Karpas-422 (cell line): ENCODE results near the gene MRAP. TPM values are rescaled to one million over a fixed set of nuclear protein-coding genes. Genes with fewer than 3 reads are reported as not detected.
A peak's percentile ranks its signal among the peaks of the same experiment; 100 is the strongest.

Experiments used
- DNase-seq: peaks from one replicate; pipeline ENCODE4 v3.0.0-alpha.2; 2015
- H2AFZ ChIP-seq: fragments of 200-600 bp; sonication (generic); 2 replicates; pipeline ENCODE4 v1.6.1; 2014; ENCODE audit warnings: antibody characterized with exemption, low read length, mixed read lengths
- H3K27ac ChIP-seq: fragments of 200-600 bp; sonication (generic); 2 replicates; pipeline ENCODE4 v1.5.1; 2014; ENCODE audit warnings: mild to moderate bottlenecking, low read length, moderate library complexity
- H3K27me3 ChIP-seq: fragments of 200-600 bp; sonication (generic); 2 replicates; pipeline ENCODE4 v1.6.1; 2014; ENCODE audit warnings: low read length, mixed read lengths
- H3K36me3 ChIP-seq: fragments of 200-600 bp; sonication (generic); 2 replicates; pipeline ENCODE4 v1.6.1; 2014; ENCODE audit warnings: low read length, mixed read lengths; ENCODE audit not compliant: insufficient read depth
- H3K4me1 ChIP-seq: fragments of 200-600 bp; sonication (generic); 2 replicates; pipeline ENCODE4 v1.6.1; 2014; ENCODE audit warnings: mild to moderate bottlenecking, low read length, mixed read lengths
- H3K4me2 ChIP-seq: fragments of 200-600 bp; sonication (generic); 2 replicates; pipeline ENCODE4 v1.6.1; 2014; ENCODE audit warnings: low read length, low read depth, mild to moderate bottlenecking; ENCODE audit not compliant: poor library complexity, severe bottlenecking
- H3K4me3 ChIP-seq: fragments of 200-600 bp; sonication (generic); 2 replicates; pipeline ENCODE4 v1.5.1; 2014; ENCODE audit warnings: mild to moderate bottlenecking, antibody characterized with exemption, low read length, mixed read lengths
- H3K79me2 ChIP-seq: fragments of 200-600 bp; sonication (generic); 2 replicates; pipeline ENCODE4 v1.6.1; 2014; ENCODE audit warnings: mild to moderate bottlenecking, low read length, mixed read lengths
- H3K9ac ChIP-seq: fragments of 200-600 bp; sonication (generic); 2 replicates; pipeline ENCODE4 v1.6.0; 2014; ENCODE audit warnings: low read length
- H3K9me2 ChIP-seq: fragments of 200-600 bp; sonication (generic), shearing (Covaris generic); replicated peaks from 2 replicates; pipeline ENCODE4 v1.6.0; 2014; ENCODE audit warnings: mild to moderate bottlenecking, low read length, moderate library complexity; ENCODE audit not compliant: insufficient read depth
- H3K9me3 ChIP-seq: fragments of 300-700, 200-600 bp; sonication (generic); 2 replicates; pipeline ENCODE4 v1.6.1; 2014; ENCODE audit warnings: low read length, mixed read lengths
- H4K20me1 ChIP-seq: fragments of 200-600 bp; sonication (generic); 2 replicates; pipeline ENCODE4 v1.6.1; 2014; ENCODE audit warnings: mild to moderate bottlenecking, antibody characterized with exemption, low read length, low read depth; ENCODE audit not compliant: insufficient read depth
- total RNA-seq: library from RNA; depleted of rRNA; stranded (reverse); fragments of >200 nt; shearing (Covaris generic); gene quantifications from 2 replicates; pipeline ENCODE4 v1.2.3, GENCODE V29; 2014; ENCODE audit warnings: low replicate concordance; rRNA removed

The MRAP gene
- total RNA-seq, 1 experiment from 2014 or later, result not detected

DNA sequence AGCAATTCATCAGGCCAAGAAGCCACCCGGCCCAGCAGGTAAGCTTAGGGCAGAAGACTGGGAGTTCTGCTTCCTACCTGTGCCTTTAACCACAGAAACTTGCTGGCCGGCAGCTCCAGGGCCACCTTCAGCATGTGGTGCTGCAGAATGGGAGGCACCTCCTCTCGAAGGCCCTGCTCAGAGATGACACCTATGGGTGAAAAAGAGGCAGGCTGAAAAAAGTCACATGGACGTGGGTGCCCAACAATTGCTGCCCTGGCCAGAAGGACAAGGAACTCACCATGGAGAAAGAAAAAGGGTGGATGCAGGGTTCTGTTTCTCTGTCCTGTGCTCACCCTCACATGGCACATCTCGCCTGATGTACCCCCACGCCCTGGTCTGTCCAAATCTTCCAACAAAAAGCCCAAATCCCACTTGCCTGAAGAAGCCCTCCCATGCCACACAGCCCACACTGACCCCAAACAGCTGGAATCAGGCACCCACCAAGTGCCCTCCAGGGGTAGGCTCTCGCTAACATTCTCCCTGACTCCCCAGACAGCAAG, 61.1 kb downstream of the MRAP start:
- no peak overlapping the region for H3K4me2 ChIP-seq
- peak; percentile 62 for DNase-seq

DNA sequence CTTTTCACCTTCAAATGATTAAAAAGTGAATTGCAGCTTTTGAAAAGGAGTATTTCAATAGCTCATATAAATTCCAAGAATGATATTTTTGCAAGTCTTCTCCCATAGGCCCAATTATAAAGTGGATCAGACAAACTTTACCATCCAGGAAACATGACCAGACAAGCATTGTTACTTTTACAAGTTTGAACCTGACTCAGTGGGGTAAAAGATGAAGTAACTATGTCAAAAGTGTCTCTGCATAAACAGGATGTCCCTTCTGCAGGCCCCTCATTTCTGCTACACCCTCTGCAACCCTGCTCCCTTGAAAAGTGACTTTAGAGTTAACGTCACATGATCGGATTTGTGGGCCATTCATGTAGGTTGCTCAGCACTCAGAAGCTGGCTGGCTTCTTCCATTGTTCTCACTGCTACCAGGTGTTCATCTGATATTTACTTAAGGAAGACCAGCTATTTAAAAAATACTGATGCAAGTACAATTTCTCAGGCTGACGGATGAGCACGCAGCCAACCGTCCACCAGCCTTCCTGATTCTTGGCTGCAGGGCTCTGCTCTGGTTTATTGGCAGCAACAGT, 61.8 kb downstream of the MRAP start:
- Histone ChIP-seq H3K36me3 (peaks cover 64% of the 10 kb centered on the region), H3K9me2 (no peaks in the 10 kb centered on the region), H3K27ac (no peak overlapping the region), H4K20me1 (no peaks in the 10 kb centered on the region), H3K4me3 (no peak overlapping the region), H3K4me1 (no peaks in the 10 kb centered on the region), H3K9ac (no peak overlapping the region), H3K27me3 (no peaks in the 10 kb centered on the region), H3K79me2 (0 out of 2 replicates have a peak, but pooled peaks cover 2% of the 10 kb centered on the region), H2AFZ (no peak overlapping the region), H3K9me3 (no peaks in the 10 kb centered on the region), H3K4me2 (no peak overlapping the region)
- no peak for DNase-seq

More for the DNA sequence above, 61.1 kb downstream of the MRAP start:
- no peaks in the 10 kb centered on the region for H4K20me1 ChIP-seq
- H3K79me2 ChIP-seq, result 0 out of 2 replicates have a peak, but pooled peaks cover 2% of the 10 kb centered on the region
- H3K9me2 ChIP-seq, result no peaks in the 10 kb centered on the region
- H3K9ac ChIP-seq, result no peak overlapping the region
- peaks cover 70% of the 10 kb centered on the region for H3K36me3 ChIP-seq
- no peak overlapping the region for H3K27ac ChIP-seq
- H3K9me3 ChIP-seq, result no peaks in the 10 kb centered on the region
- no peaks in the 10 kb centered on the region for H3K27me3 ChIP-seq
- no peaks in the 10 kb centered on the region for H3K4me1 ChIP-seq
- H3K4me3 ChIP-seq, result no peak overlapping the region
- H2AFZ ChIP-seq, result no peak overlapping the region

Other genes starting within 250 kb of the MRAP start
- gene MIS18A, start 19.8 kb upstream of the MRAP start, total RNA-seq, result 15.4 and 17.2 TPM in 2 replicates
- 12.7 and 17.0 TPM in 2 replicates for gene URB1, start 94.2 kb downstream of the MRAP start, total RNA-seq
- not detected in 2 replicates for gene EVA1C, start 113.9 kb downstream of the MRAP start, total RNA-seq